CD14-positive monocyte (primary cell): ENCODE measurements around the gene ABHD11. TPM values are rescaled to one million over a fixed set of nuclear protein-coding genes. Genes with fewer than 3 reads are reported as not detected.

ENCODE experiments used
- DNase-seq, 3 donors: peaks; one replicate each; pipeline ENCODE4 v3.0.0-alpha.2; 2011 to 2022
- H2AFZ ChIP-seq: 2 replicates; pipeline ENCODE4 v1.6.0; 2012; ENCODE audit warnings: mild to moderate bottlenecking, low read depth, low read length, inconsistent platforms; ENCODE audit not compliant: insufficient read depth, poor library complexity, severe bottlenecking
- H3K27ac ChIP-seq, 2 donors: 1 replicate in 1 of 2; 2 replicates in 1 of 2; pipeline ENCODE4 v1.5.1; 2012 to 2013; ENCODE audit warnings: low read length in 2 of 2, control low read depth in 1 of 2, inconsistent platforms in 1 of 2, low read depth in 1 of 2, mild to moderate bottlenecking in 1 of 2
- H3K27me3 ChIP-seq, 2 donors: one replicate each; pipeline versions ENCODE4 v1.6.0 to v1.6.1; 2011 to 2013; ENCODE audit warnings: low read length in 2 of 2; ENCODE audit not compliant: control insufficient read depth in 2 of 2, insufficient read depth in 2 of 2
- H3K36me3 ChIP-seq, 2 donors: replicated peaks in 1 of 2; 1 replicate in 1 of 2; 2 replicates in 1 of 2; pipeline versions ENCODE4 v1.5.1 to v1.6.1; 2012 to 2013; ENCODE audit warnings: low read length in 2 of 2, control low read depth in 1 of 2, inconsistent platforms in 1 of 2, mild to moderate bottlenecking in 1 of 2; ENCODE audit not compliant: insufficient read depth in 2 of 2, control insufficient read depth in 1 of 2
- H3K4me1 ChIP-seq, 2 donors: 1 replicate in 1 of 2; 2 replicates in 1 of 2; pipeline versions ENCODE4 v1.5.1 to v1.6.1; 2012 to 2013; ENCODE audit warnings: low read length in 2 of 2, control low read depth in 1 of 2, inconsistent platforms in 1 of 2, mild to moderate bottlenecking in 1 of 2, moderate library complexity in 1 of 2; ENCODE audit not compliant: insufficient read depth in 2 of 2, control insufficient read depth in 1 of 2
- H3K4me2 ChIP-seq: replicated peaks from 2 replicates; pipeline ENCODE3; 2012; ENCODE audit warnings: low read length, moderate library complexity, mild to moderate bottlenecking; ENCODE audit not compliant: poor library complexity, severe bottlenecking; ENCODE audit errors: extremely low read depth
- H3K4me3 ChIP-seq, 3 experiments: fragments of 200-600 bp in 1 of 3; sonication (generic) in 1 of 3; replicated peaks in 1 of 3; 1 replicate in 2 of 3; 2 replicates in 1 of 3; pipeline ENCODE4 v1.5.1; 2011 to 2013; ENCODE audit warnings: low read length in 3 of 3, mild to moderate bottlenecking in 3 of 3, control low read depth in 2 of 3, low read depth in 2 of 3, inconsistent platforms in 1 of 3, moderate library complexity in 1 of 3
- H3K79me2 ChIP-seq: 2 replicates; pipeline ENCODE4 v1.6.0; 2012; ENCODE audit warnings: mild to moderate bottlenecking, control low read depth, inconsistent platforms, low read length, moderate library complexity; ENCODE audit not compliant: insufficient read depth
- H3K9ac ChIP-seq: 2 replicates; pipeline ENCODE4 v1.6.0; 2017; ENCODE audit warnings: low read length, mild to moderate bottlenecking; ENCODE audit not compliant: insufficient read depth, poor library complexity, severe bottlenecking
- H3K9me3 ChIP-seq, 2 donors: replicated peaks in 1 of 2; 1 replicate in 1 of 2; 2 replicates in 1 of 2; pipeline versions ENCODE4 v1.5.1 to v1.6.1; 2012 to 2013; ENCODE audit warnings: low read length in 2 of 2, control low read depth in 1 of 2; ENCODE audit not compliant: control insufficient read depth in 1 of 2, insufficient read depth in 1 of 2
- H4K20me1 ChIP-seq: 2 replicates; pipeline ENCODE4 v1.6.0; 2012; ENCODE audit warnings: mild to moderate bottlenecking, low read length, control low read depth, moderate library complexity; ENCODE audit not compliant: insufficient read depth
- H3K27ac Mint-ChIP-seq, 7 donors: one replicate each; pipeline ENCODE4 v1.8.0; 2020; ENCODE audit warnings: mild to moderate bottlenecking in 7 of 7, mixed read lengths in 7 of 7, moderate library complexity in 6 of 7, inconsistent platforms in 2 of 7
- H3K27me3 Mint-ChIP-seq, 3 donors: one replicate each; pipeline ENCODE4 v1.8.0; 2021 to 2022; ENCODE audit warnings: low read depth in 3 of 3, mild to moderate bottlenecking in 3 of 3, mixed read lengths in 3 of 3, moderate library complexity in 3 of 3, inconsistent platforms in 1 of 3
- H3K36me3 Mint-ChIP-seq, 2 donors: one replicate each; pipeline ENCODE4 v1.8.0; 2020; ENCODE audit warnings: mixed read lengths in 2 of 2, inconsistent platforms in 1 of 2, mild to moderate bottlenecking in 1 of 2
- H3K4me1 Mint-ChIP-seq: one replicate; pipeline ENCODE4 v1.8.0; 2020; ENCODE audit warnings: mild to moderate bottlenecking, mixed read lengths
- H3K4me3 Mint-ChIP-seq, 2 donors: one replicate each; pipeline ENCODE4 v1.8.0; 2020; ENCODE audit warnings: mild to moderate bottlenecking in 2 of 2, mixed read lengths in 2 of 2, moderate library complexity in 1 of 2
- H3K9me3 Mint-ChIP-seq, 7 donors: one replicate each; pipeline ENCODE4 v1.8.0; 2020 to 2022; ENCODE audit warnings: mixed read lengths in 7 of 7, mild to moderate bottlenecking in 6 of 7, moderate library complexity in 6 of 7, inconsistent platforms in 2 of 7
- whole genome bisulfite sequencing: methylation state at CpG from one replicate; pipeline ENCODE4 v1.1.5; 2013; ENCODE audit warnings: missing lambda C conversion rate; ENCODE audit not compliant: insufficient coverage; 5-methylcytosine and 5-hydroxymethylcytosine counted together
- intact Hi-C, 2 donors: fragments of 100-400 bp; cut with micrococcal nuclease; formaldehyde crosslinking; loops; one replicate each; pipeline versions ENCODE4 v1.15.0 to v1.15.1; 2023
- polyA plus RNA-seq, 3 donors: library from polyadenylated mRNA; depleted of rRNA in 1 of 3; unstranded in 2 of 3; stranded (reverse) in 1 of 3; fragments of 300-500 nt in 2 of 3; fragments of >200 nt in 1 of 3; fragmentation: Illumina TruSeq in 2 of 3; gene quantifications; 1 replicate in 2 of 3; 2 replicates in 1 of 3; pipeline ENCODE4 v1.2.3, GENCODE V29; 2012 to 2021
- TF ChIP-seq, protein P1 (sequence below): fragments of 200-600 bp; IDR thresholded peaks from one replicate; pipeline ENCODE4 v1.8.0; 2022; ENCODE audit warnings: antibody characterized with exemption, mild to moderate bottlenecking

Gene ABHD11
- polyA plus RNA-seq, 3 donors, result 20.3 to 23.5 (median 22.1) TPM

DNA sequence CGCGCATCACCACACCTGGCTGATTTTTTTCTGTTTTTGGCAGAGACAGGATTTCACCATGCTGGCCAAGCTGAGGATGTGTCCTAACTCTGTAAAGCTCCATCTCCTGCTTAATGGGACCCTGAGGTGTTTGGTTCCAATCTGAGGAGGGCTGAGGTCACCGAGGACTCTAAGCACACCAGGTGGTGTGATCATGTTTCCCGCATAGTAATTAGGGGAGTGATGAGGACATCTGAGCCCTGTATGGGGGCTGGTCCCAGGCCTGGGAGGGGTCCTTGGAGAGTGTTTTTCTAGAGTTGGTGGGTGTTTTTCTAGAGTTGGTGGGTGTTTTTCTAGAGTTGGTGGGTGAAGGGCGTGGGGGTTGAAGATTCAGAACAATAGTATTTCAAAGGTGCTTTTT lies 3.0 kb upstream of the ABHD11 start:
- H3K4me2 ChIP-seq, result no peak overlapping the region
- TF ChIP-seq, protein P1, sequence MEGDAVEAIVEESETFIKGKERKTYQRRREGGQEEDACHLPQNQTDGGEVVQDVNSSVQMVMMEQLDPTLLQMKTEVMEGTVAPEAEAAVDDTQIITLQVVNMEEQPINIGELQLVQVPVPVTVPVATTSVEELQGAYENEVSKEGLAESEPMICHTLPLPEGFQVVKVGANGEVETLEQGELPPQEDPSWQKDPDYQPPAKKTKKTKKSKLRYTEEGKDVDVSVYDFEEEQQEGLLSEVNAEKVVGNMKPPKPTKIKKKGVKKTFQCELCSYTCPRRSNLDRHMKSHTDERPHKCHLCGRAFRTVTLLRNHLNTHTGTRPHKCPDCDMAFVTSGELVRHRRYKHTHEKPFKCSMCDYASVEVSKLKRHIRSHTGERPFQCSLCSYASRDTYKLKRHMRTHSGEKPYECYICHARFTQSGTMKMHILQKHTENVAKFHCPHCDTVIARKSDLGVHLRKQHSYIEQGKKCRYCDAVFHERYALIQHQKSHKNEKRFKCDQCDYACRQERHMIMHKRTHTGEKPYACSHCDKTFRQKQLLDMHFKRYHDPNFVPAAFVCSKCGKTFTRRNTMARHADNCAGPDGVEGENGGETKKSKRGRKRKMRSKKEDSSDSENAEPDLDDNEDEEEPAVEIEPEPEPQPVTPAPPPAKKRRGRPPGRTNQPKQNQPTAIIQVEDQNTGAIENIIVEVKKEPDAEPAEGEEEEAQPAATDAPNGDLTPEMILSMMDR, result no peak
- H3K4me1 ChIP-seq, result peaks cover 15 to 23% of the 10 kb centered on the region in 2 donors
- H3K9ac ChIP-seq, result no peak overlapping the region
- no peaks in the 10 kb centered on the region for H3K9me3 Mint-ChIP-seq
- peaks cover 12% of the 10 kb centered on the region for H4K20me1 ChIP-seq
- H3K27me3 Mint-ChIP-seq, result peaks cover 17 to 35% (median 27%) of the 10 kb centered on the region in 3 donors
- peak overlapping the region in 1 of 7 donors; percentile 58 for H3K27ac Mint-ChIP-seq
- H2AFZ ChIP-seq, result no peak overlapping the region
- intact Hi-C loops, result no loop called here
- DNase-seq, result no peak
- H3K27ac ChIP-seq, result no peak overlapping the region
- peaks cover 8 to 11% of the 10 kb centered on the region in 2 donors for H3K36me3 Mint-ChIP-seq
- H3K4me3 ChIP-seq, result no peak overlapping the region
- H3K4me3 Mint-ChIP-seq, result peak overlapping the region in 1 of 2 donors; percentile 60
- H3K9me3 ChIP-seq, result no peaks in the 10 kb centered on the region
- peaks cover 7 to 9% of the 10 kb centered on the region in 2 donors for H3K36me3 ChIP-seq
- WGBS, result 83% methylated on average over 2 of the region's 5 CpGs
- H3K79me2 ChIP-seq, result peaks cover 5% of the 10 kb centered on the region
- H3K4me1 Mint-ChIP-seq, result peaks cover 12% of the 10 kb centered on the region
- peaks cover 0 to 12% of the 10 kb centered on the region in 2 donors for H3K27me3 ChIP-seq

DNA sequence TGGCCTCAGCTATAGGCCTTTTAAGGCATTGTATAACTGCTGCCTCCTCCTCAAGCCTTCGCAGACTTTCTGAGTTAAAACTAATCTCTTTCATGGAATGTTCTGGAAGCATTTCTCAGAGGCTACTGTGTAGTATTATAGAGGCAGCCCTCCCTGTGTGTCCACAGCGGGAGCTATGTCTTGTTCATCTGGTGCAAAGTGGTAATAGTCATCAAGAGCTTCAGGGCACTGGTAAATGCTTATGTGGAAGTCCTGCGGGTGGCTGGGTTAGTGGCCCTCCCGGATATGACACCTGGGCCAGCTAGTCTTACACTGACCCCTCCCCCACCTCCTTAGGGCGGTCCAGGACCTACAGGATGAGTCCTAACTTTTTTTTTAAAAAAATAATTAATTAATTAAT lies 2.2 kb upstream of the ABHD11 start:
- Histone ChIP-seq H2AFZ (no peak overlapping the region), H3K36me3 (peaks cover 10 to 15% of the 10 kb centered on the region in 2 donors), H3K27me3 (peaks cover 0 to 12% of the 10 kb centered on the region in 2 donors), H3K79me2 (peaks cover 5% of the 10 kb centered on the region), H3K9ac (no peak overlapping the region), H3K4me1 (peaks cover 15 to 23% of the 10 kb centered on the region in 2 donors), H3K4me2 (no peak overlapping the region), H3K27ac (no peak overlapping the region), H3K4me3 (no peak overlapping the region), H3K9me3 (no peaks in the 10 kb centered on the region), H4K20me1 (peaks cover 12% of the 10 kb centered on the region)
- H3K27ac Mint-ChIP-seq, result peak overlapping the region in 1 of 7 donors; percentile 26
- WGBS, result no CpG with 5 or more reads among the region's 5 CpGs
- H3K36me3 Mint-ChIP-seq, result peaks cover 12 to 19% of the 10 kb centered on the region in 2 donors
- TF ChIP-seq, protein P1, result no peak
- H3K9me3 Mint-ChIP-seq, result no peaks in the 10 kb centered on the region
- DNase-seq, result no peak
- H3K27me3 Mint-ChIP-seq, result peaks cover 17 to 32% (median 27%) of the 10 kb centered on the region in 3 donors
- H3K4me1 Mint-ChIP-seq, result peaks cover 12% of the 10 kb centered on the region
- intact Hi-C loops, result no loop called here
- H3K4me3 Mint-ChIP-seq, result no peak overlapping the region
